HCT116 (cell line): Measurements from ENCODE around the gene AGAP1. TPM values are rescaled to one million over a fixed set of nuclear protein-coding genes. Genes with fewer than 3 reads are reported as not detected.

Experiments
- ATAC-seq: fragments of 200-7000 bp; cut with Tn5 transposase; 2 replicates; pipeline ENCODE4 v1.9.1; 2020; ENCODE audit warnings: mild to moderate bottlenecking, moderate library complexity
- BruUV-seq: library from RNA; stranded (reverse); fragments of 400-500 nt; replicated peaks from 2 replicates; lab custom pipeline; 2021; lab: Mats Ljungman, UMichigan
- CTCF ChIA-PET: fragments of 300-600 bp; sonication (Branson Sonifier 250); formaldehyde crosslinking; loops from one replicate; lab custom pipeline; 2021; ENCODE audit warnings: antibody characterized with exemption; lab: Charles Lee
- POLR2A ChIA-PET: fragments of 300-600, 350-600 bp; sonication (Branson Sonifier 250); formaldehyde crosslinking; loops from one replicate; lab custom pipeline; 2021; ENCODE audit warnings: antibody characterized with exemption; lab: Charles Lee
- RAD21 ChIA-PET, 2 experiments: fragments of 300-600 bp; sonication (Branson Sonifier 250); formaldehyde crosslinking; loops; one replicate each; lab custom pipeline; 2023; ENCODE audit warnings: low total read pairs in 2 of 2; ENCODE audit not compliant: uncharacterized antibody in 2 of 2, unreplicated experiment in 2 of 2, low non-redundant PET in 1 of 2; lab: Charles Lee
- DNase-seq: peaks from one replicate; pipeline ENCODE4 v3.0.0-alpha.2; 2010; ENCODE audit warnings: low read depth, low spot score
- H2AFZ ChIP-seq: fragments of 200-600 bp; shearing (Covaris generic), sonication (generic); 2 replicates; pipeline ENCODE4 v1.6.1; 2017; ENCODE audit warnings: low read depth, mixed run types, mixed read lengths, antibody characterized with exemption, low read length; ENCODE audit not compliant: poor library complexity, severe bottlenecking
- H3K27ac ChIP-seq: 2 replicates; pipeline ENCODE4 v1.5.1; 2012; ENCODE audit warnings: low read depth, low read length
- H3K27me3 ChIP-seq: fragments of 200-600 bp; sonication (generic); 2 replicates; pipeline ENCODE4 v1.6.1; 2016; ENCODE audit warnings: mixed run types, low read length, mixed read lengths; ENCODE audit not compliant: insufficient read depth
- H3K36me3 ChIP-seq, 2 experiments: fragments of 200-500 bp in 1 of 2; fragments of 200-600 bp in 1 of 2; sonication (Bioruptor generic) in 1 of 2; sonication (generic) in 1 of 2; 2 replicates each; pipeline versions ENCODE4 v1.5.1 to v1.6.1; 2014 to 2016; ENCODE audit warnings: low read length in 2 of 2, inconsistent platforms in 1 of 2, mixed read lengths in 1 of 2, mixed run types in 1 of 2; ENCODE audit not compliant: insufficient read depth in 2 of 2, control insufficient read depth in 1 of 2
- H3K4me1 ChIP-seq, 2 experiments: fragments of 200-600 bp in 1 of 2; sonication (generic) in 1 of 2; 2 replicates each; pipeline versions ENCODE4 v1.5.1 to v1.6.1; 2012 to 2017; ENCODE audit warnings: low read length in 2 of 2, inconsistent platforms in 1 of 2, mild to moderate bottlenecking in 1 of 2, mixed read lengths in 1 of 2, mixed run types in 1 of 2, moderate library complexity in 1 of 2; ENCODE audit not compliant: insufficient read depth in 2 of 2, control insufficient read depth in 1 of 2
- H3K4me2 ChIP-seq: fragments of 200-600 bp; sonication (generic); 2 replicates; pipeline ENCODE4 v1.6.1; 2017; ENCODE audit warnings: mixed run types, low read length, mixed read lengths
- H3K4me3 ChIP-seq, 2 experiments: fragments of 200-600 bp in 1 of 2; sonication (generic) in 1 of 2; replicated peaks in 1 of 2; 2 replicates each; pipeline ENCODE4 v1.5.1; 2011 to 2016; ENCODE audit warnings: low read length in 2 of 2, control low read depth in 1 of 2, low read depth in 1 of 2, mild to moderate bottlenecking in 1 of 2, mixed read lengths in 1 of 2, mixed run types in 1 of 2
- H3K79me2 ChIP-seq: fragments of 200-600 bp; sonication (generic); 2 replicates; pipeline ENCODE4 v1.6.1; 2017; ENCODE audit warnings: mild to moderate bottlenecking, mixed run types, low read length, moderate library complexity, mixed read lengths; ENCODE audit not compliant: insufficient read depth
- H3K9ac ChIP-seq: fragments of 200-600 bp; sonication (generic); 2 replicates; pipeline ENCODE4 v1.6.1; 2016; ENCODE audit warnings: low read length, mixed read lengths
- H3K9me2 ChIP-seq: fragments of 200-600 bp; sonication (generic), shearing (Covaris generic); 2 replicates; pipeline ENCODE4 v1.6.1; 2017; ENCODE audit warnings: mixed run types, mild to moderate bottlenecking, moderate library complexity; ENCODE audit not compliant: insufficient read depth
- H3K9me3 ChIP-seq, 2 experiments: fragments of 200-500 bp in 1 of 2; fragments of 200-600 bp in 1 of 2; sonication (Bioruptor generic) in 1 of 2; sonication (generic) in 1 of 2; 2 replicates each; pipeline ENCODE4 v1.6.1; 2014 to 2017; ENCODE audit warnings: low read length in 2 of 2, mixed read lengths in 2 of 2, inconsistent platforms in 1 of 2, low read depth in 1 of 2, mild to moderate bottlenecking in 1 of 2, mixed run types in 1 of 2, moderate library complexity in 1 of 2; ENCODE audit not compliant: control insufficient read depth in 1 of 2, insufficient read depth in 1 of 2
- H4K20me1 ChIP-seq: fragments of 200-600 bp; sonication (generic), shearing (Covaris generic); 2 replicates; pipeline ENCODE4 v1.6.1; 2017; ENCODE audit warnings: mixed run types, mild to moderate bottlenecking, moderate library complexity; ENCODE audit not compliant: insufficient read depth
- CBX3 ChIP-seq: IDR thresholded peaks from 2 replicates; pipeline ENCODE4 v1.6.1; 2012; ENCODE audit warnings: low read depth
- EGR1 ChIP-seq: IDR thresholded peaks from 2 replicates; pipeline ENCODE4 v1.6.1; 2012; ENCODE audit warnings: low read depth
- EZH2phosphoT487 ChIP-seq: fragments of 200-600 bp; IDR thresholded peaks from 2 replicates; pipeline ENCODE4 v1.6.1; 2018; ENCODE audit warnings: antibody characterized with exemption, borderline replicate concordance
- FOSL1 ChIP-seq: IDR thresholded peaks from 2 replicates; pipeline ENCODE4 v1.6.1; 2012; ENCODE audit warnings: low read depth
- JUND ChIP-seq: IDR thresholded peaks from 2 replicates; pipeline ENCODE4 v1.6.1; 2012
- POLR2A ChIP-seq: IDR thresholded peaks from 2 replicates; pipeline ENCODE4 v1.7.0; 2011; ENCODE audit warnings: borderline replicate concordance; ENCODE audit not compliant: insufficient read depth, insufficient read length; ENCODE audit errors: extremely low read depth
- SP1 ChIP-seq: IDR thresholded peaks from 2 replicates; pipeline ENCODE4 v1.6.1; 2012; ENCODE audit warnings: low read depth
- TCF7L2 ChIP-seq: IDR thresholded peaks from 2 replicates; pipeline ENCODE4 v1.7.0; 2011; ENCODE audit warnings: borderline replicate concordance, inconsistent platforms; ENCODE audit not compliant: insufficient read depth, insufficient read length; ENCODE audit errors: extremely low read depth
- YY1 ChIP-seq: IDR thresholded peaks from 2 replicates; pipeline ENCODE4 v1.6.1; 2011; ENCODE audit warnings: low read length, low read depth, moderate library complexity, mild to moderate bottlenecking; ENCODE audit not compliant: insufficient replicate concordance; ENCODE audit errors: extremely low read depth
- ZFX ChIP-seq: fragments of 450-650 bp; IDR thresholded peaks from 2 replicates; pipeline ENCODE4 v1.6.1; 2017
- intact Hi-C: fragments of 100-400 bp; cut with micrococcal nuclease; formaldehyde crosslinking; loops from 2 replicates; pipeline ENCODE4 v1.10.0; 2022
- total RNA-seq: library from RNA; stranded (reverse); gene quantifications from one replicate; pipeline ENCODE4 v1.2.1, GENCODE V29; 2021; ENCODE audit not compliant: unreplicated experiment
- TF ChIP-seq, protein P1 (sequence below): IDR thresholded peaks from 2 replicates; pipeline ENCODE4 v1.6.1; 2012
- TF ChIP-seq, protein P2 (sequence below), 3 experiments: fragments of 200-600 bp in 1 of 3; sonication (generic) in 1 of 3; IDR thresholded peaks in 2 of 3; conservative IDR thresholded peaks in 1 of 3; 2 replicates each; pipeline ENCODE4 v1.5.1; 2012 to 2017; ENCODE audit warnings: low read depth in 2 of 3, low read length in 2 of 3, antibody characterized with exemption in 1 of 3, borderline replicate concordance in 1 of 3, control low read depth in 1 of 3, mild to moderate bottlenecking in 1 of 3, mixed read lengths in 1 of 3, mixed run types in 1 of 3, moderate library complexity in 1 of 3; ENCODE audit not compliant: insufficient read depth in 1 of 3

The AGAP1 gene
- total RNA-seq, 1 experiment from 2014 or later = 43.8 TPM

DNA sequence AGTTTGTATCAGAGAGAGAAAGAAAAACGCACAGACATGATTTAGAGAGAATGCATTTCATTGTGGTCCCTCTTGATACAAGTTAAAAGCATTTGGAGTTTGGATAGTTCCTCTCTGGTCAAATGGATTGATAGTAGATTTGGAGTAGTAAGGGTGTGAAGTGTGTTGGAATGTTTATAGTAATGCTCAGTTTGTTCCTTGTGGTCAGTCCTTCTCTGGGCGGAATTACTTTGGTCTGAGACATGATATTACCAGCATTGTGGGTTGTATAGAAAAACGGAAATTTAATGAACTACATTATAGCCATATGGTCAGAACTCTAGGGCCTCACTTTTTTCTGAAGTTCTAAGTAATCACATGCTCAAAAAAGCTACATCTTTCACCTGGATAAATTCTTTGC, 178.9 kb downstream of the AGAP1 start (continued):
- no peak for TF ChIP-seq FOSL1
- no peak for TF ChIP-seq ZFX
- TF ChIP-seq TCF7L2 = no peak
- TF ChIP-seq, protein P1, sequence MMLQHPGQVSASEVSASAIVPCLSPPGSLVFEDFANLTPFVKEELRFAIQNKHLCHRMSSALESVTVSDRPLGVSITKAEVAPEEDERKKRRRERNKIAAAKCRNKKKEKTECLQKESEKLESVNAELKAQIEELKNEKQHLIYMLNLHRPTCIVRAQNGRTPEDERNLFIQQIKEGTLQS = no peak
- TF ChIP-seq, protein P2, sequence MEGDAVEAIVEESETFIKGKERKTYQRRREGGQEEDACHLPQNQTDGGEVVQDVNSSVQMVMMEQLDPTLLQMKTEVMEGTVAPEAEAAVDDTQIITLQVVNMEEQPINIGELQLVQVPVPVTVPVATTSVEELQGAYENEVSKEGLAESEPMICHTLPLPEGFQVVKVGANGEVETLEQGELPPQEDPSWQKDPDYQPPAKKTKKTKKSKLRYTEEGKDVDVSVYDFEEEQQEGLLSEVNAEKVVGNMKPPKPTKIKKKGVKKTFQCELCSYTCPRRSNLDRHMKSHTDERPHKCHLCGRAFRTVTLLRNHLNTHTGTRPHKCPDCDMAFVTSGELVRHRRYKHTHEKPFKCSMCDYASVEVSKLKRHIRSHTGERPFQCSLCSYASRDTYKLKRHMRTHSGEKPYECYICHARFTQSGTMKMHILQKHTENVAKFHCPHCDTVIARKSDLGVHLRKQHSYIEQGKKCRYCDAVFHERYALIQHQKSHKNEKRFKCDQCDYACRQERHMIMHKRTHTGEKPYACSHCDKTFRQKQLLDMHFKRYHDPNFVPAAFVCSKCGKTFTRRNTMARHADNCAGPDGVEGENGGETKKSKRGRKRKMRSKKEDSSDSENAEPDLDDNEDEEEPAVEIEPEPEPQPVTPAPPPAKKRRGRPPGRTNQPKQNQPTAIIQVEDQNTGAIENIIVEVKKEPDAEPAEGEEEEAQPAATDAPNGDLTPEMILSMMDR (IDR thresholded peaks at IDR 0.05 in 2 of 3, conservative IDR thresholded peaks at IDR 0.05 in 1 of 3; ENCODE audit: borderline replicate concordance in 1 of 3, insufficient read depth in 1 of 3, low read depth in 2 of 3, low read length in 2 of 3) = no peak
- TF ChIP-seq POLR2A = no peak

DNA sequence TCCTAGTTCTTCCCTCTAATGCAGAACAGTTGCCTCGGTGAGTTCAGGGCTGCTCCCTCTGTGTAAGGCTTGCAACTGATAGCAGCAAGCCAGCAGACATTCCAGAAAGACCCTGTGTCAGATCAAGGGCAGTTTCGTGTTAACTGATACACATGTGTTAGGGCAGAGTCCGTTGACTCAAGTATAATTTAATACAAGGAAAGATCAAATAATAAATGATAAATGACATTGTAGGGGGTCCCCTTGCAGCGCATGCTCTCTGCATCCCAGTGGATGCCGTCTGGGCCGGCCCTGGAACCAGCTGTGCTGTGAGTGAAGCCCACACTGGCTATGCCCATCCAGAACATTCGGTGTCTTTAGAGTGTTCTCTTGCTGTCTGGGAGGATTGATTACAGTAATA, 180.3 kb downstream of the AGAP1 start:
- ChIA-PET RAD21 (no interaction called here), CTCF (no interaction called here), POLR2A (no interaction called here)
- no peak for ATAC-seq
- peaks cover 89% of the 10 kb centered on the region for H3K79me2 ChIP-seq
- no peak overlapping the region for H3K4me3 ChIP-seq
- no peak overlapping the region for H3K27ac ChIP-seq
- DNase-seq = no peak
- TF ChIP-seq CBX3 (no peak), EZH2phosphoT487 (no peak), JUND (no peak), YY1 (no peak), EGR1 (no peak), FOSL1 (no peak), TCF7L2 (no peak), SP1 (no peak)
- TF ChIP-seq, protein P2 (IDR thresholded peaks at IDR 0.05 in 2 of 3, conservative IDR thresholded peaks at IDR 0.05 in 1 of 3; ENCODE audit: borderline replicate concordance in 1 of 3, insufficient read depth in 1 of 3, low read depth in 2 of 3, low read length in 2 of 3) = no peak
- TF ChIP-seq, protein P1 = no peak
- BruUV-seq = no TSS peak
- H3K36me3 ChIP-seq = no peaks in the 10 kb centered on the region
- H3K4me2 ChIP-seq = no peak overlapping the region
- H2AFZ ChIP-seq = no peak overlapping the region
- intact Hi-C loops = loop anchor here (10.0 kb wide), 1 partner anchor 71 kb away; no protein-coding TSS in a partner anchor
- H3K9me3 ChIP-seq = no peaks in the 10 kb centered on the region
- peaks cover 0 to 27% of the 10 kb centered on the region in 2 experiments; a peak in 3 of 4 replicates for H3K4me1 ChIP-seq
- H3K9me2 ChIP-seq = no peaks in the 10 kb centered on the region
- H4K20me1 ChIP-seq = peaks cover 11% of the 10 kb centered on the region; the same call in 1 of the 2 replicates
- no peak overlapping the region for H3K9ac ChIP-seq
- no peaks in the 10 kb centered on the region for H3K27me3 ChIP-seq
